ENCODE data around the gene LCE1C.

DNA sequence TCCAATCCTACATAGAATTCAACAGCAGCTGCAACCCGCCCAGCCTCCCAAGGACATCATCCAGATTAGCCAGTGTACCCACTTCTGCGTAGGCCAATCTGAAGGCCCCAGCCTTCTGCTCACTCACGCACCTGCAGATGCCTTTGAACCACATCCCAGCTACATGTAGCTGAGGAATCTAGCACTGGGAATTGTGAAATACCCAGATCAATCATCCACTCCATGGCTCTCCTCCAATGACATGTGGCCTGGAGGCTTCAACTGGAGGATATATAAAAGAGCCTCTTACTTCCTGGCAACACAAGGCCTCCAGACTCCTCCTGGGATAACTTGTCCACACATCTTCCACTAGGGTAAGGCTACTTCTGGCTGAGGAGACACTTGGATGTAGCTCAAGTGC is 36.1 kb upstream of the LCE1C start, which contains the start of gene LCE6A:
- TF ChIP-seq, protein P1, sequence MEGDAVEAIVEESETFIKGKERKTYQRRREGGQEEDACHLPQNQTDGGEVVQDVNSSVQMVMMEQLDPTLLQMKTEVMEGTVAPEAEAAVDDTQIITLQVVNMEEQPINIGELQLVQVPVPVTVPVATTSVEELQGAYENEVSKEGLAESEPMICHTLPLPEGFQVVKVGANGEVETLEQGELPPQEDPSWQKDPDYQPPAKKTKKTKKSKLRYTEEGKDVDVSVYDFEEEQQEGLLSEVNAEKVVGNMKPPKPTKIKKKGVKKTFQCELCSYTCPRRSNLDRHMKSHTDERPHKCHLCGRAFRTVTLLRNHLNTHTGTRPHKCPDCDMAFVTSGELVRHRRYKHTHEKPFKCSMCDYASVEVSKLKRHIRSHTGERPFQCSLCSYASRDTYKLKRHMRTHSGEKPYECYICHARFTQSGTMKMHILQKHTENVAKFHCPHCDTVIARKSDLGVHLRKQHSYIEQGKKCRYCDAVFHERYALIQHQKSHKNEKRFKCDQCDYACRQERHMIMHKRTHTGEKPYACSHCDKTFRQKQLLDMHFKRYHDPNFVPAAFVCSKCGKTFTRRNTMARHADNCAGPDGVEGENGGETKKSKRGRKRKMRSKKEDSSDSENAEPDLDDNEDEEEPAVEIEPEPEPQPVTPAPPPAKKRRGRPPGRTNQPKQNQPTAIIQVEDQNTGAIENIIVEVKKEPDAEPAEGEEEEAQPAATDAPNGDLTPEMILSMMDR (IDR thresholded peaks at IDR 0.05): no peak
- TF ChIP-seq, protein P2, sequence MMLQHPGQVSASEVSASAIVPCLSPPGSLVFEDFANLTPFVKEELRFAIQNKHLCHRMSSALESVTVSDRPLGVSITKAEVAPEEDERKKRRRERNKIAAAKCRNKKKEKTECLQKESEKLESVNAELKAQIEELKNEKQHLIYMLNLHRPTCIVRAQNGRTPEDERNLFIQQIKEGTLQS (CRISPR knock-in tag; conservative IDR thresholded peaks at IDR 0.05): no peak
- TF ChIP-seq, protein P3, sequence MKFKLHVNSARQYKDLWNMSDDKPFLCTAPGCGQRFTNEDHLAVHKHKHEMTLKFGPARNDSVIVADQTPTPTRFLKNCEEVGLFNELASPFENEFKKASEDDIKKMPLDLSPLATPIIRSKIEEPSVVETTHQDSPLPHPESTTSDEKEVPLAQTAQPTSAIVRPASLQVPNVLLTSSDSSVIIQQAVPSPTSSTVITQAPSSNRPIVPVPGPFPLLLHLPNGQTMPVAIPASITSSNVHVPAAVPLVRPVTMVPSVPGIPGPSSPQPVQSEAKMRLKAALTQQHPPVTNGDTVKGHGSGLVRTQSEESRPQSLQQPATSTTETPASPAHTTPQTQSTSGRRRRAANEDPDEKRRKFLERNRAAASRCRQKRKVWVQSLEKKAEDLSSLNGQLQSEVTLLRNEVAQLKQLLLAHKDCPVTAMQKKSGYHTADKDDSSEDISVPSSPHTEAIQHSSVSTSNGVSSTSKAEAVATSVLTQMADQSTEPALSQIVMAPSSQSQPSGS (CRISPR knock-in tag; IDR thresholded peaks at IDR 0.05; ENCODE audit: borderline replicate concordance, low read depth): no peak
- TF ChIP-seq ELF4 (CRISPR knock-in tag; IDR thresholded peaks at IDR 0.05; ENCODE audit: low read depth): no peak
